ENCODE data around the gene ZNRF3.

ZNRF3 gene

GRCh38 chr22:28930357-28931007, 47.1 kb downstream of the ZNRF3 start:
- no peaks in the 10 kb centered on the region for H3K4me1 ChIP-seq (ENCODE audit: control insufficient read depth, insufficient read depth, low read length)
- H3K36me3 ChIP-seq (ENCODE audit: control insufficient read depth, insufficient read depth, low read length), result no peaks in the 10 kb centered on the region
- no peak overlapping the region for H3K27ac ChIP-seq (ENCODE audit: low read depth, low read length)
- no peak overlapping the region for H3K4me3 ChIP-seq (ENCODE audit: low read length)
- no peaks in the 10 kb centered on the region for H3K27me3 ChIP-seq (ENCODE audit: control insufficient read depth, insufficient read depth, low read length)
- H3K9ac ChIP-seq (ENCODE audit: low read length), result no peak overlapping the region

GRCh38 chr22:28931844-28932567, 48.6 kb downstream of the ZNRF3 start:
- H3K4me3 ChIP-seq (ENCODE audit: low read length), result no peak overlapping the region
- H3K36me3 ChIP-seq (ENCODE audit: control insufficient read depth, insufficient read depth, low read length), result no peaks in the 10 kb centered on the region
- H3K4me1 ChIP-seq (ENCODE audit: control insufficient read depth, insufficient read depth, low read length), result no peaks in the 10 kb centered on the region
- H3K27ac ChIP-seq (ENCODE audit: low read depth, low read length), result no peak overlapping the region
- no peak overlapping the region for H3K9ac ChIP-seq (ENCODE audit: low read length)
- no peaks in the 10 kb centered on the region for H3K27me3 ChIP-seq (ENCODE audit: control insufficient read depth, insufficient read depth, low read length)

- no peak overlapping the region for H3K27ac ChIP-seq (ENCODE audit: low read depth, low read length)
Observed at GRCh38 chr22:28933321-28933720, 49.9 kb downstream of the ZNRF3 start.

GRCh38 chr22:28934026-28934425, 50.7 kb downstream of the ZNRF3 start:
- H3K27me3 ChIP-seq (ENCODE audit: control insufficient read depth, insufficient read depth, low read length), result no peaks in the 10 kb centered on the region
- H3K36me3 ChIP-seq (ENCODE audit: control insufficient read depth, insufficient read depth, low read length), result no peaks in the 10 kb centered on the region
- no peak overlapping the region for H3K9ac ChIP-seq (ENCODE audit: low read length)
- no peak overlapping the region for H3K27ac ChIP-seq (ENCODE audit: low read depth, low read length)
- H3K4me3 ChIP-seq (ENCODE audit: low read length), result no peak overlapping the region
- H3K4me1 ChIP-seq (ENCODE audit: control insufficient read depth, insufficient read depth, low read length), result no peaks in the 10 kb centered on the region

More at GRCh38 chr22:28933321-28933720, 49.9 kb downstream of the ZNRF3 start:
- Histone ChIP-seq H3K27me3 (ENCODE audit: control insufficient read depth, insufficient read depth, low read length) (no peaks in the 10 kb centered on the region), H3K36me3 (ENCODE audit: control insufficient read depth, insufficient read depth, low read length) (no peaks in the 10 kb centered on the region), H3K4me1 (ENCODE audit: control insufficient read depth, insufficient read depth, low read length) (no peaks in the 10 kb centered on the region), H3K4me3 (ENCODE audit: low read length) (no peak overlapping the region), H3K9ac (ENCODE audit: low read length) (no peak overlapping the region)

GRCh38 chr22:28935140-28935539, 51.8 kb downstream of the ZNRF3 start:
- Histone ChIP-seq H3K36me3 (ENCODE audit: control insufficient read depth, insufficient read depth, low read length) (no peaks in the 10 kb centered on the region), H3K27ac (ENCODE audit: low read depth, low read length) (no peak overlapping the region), H3K9ac (ENCODE audit: low read length) (no peak overlapping the region), H3K27me3 (ENCODE audit: control insufficient read depth, insufficient read depth, low read length) (no peaks in the 10 kb centered on the region), H3K4me1 (ENCODE audit: control insufficient read depth, insufficient read depth, low read length) (peaks cover 2% of the 10 kb centered on the region), H3K4me3 (ENCODE audit: low read length) (no peak overlapping the region)

GRCh38 chr22:28935713-28936112, 52.3 kb downstream of the ZNRF3 start:
- H3K4me1 ChIP-seq (ENCODE audit: control insufficient read depth, insufficient read depth, low read length), result peaks cover 4% of the 10 kb centered on the region

GRCh38 chr22:28936200-28936599, 52.8 kb downstream of the ZNRF3 start:
- Histone ChIP-seq H3K27ac (ENCODE audit: low read depth, low read length) (no peak overlapping the region), H3K36me3 (ENCODE audit: control insufficient read depth, insufficient read depth, low read length) (no peaks in the 10 kb centered on the region), H3K27me3 (ENCODE audit: control insufficient read depth, insufficient read depth, low read length) (no peaks in the 10 kb centered on the region), H3K9ac (ENCODE audit: low read length) (no peak overlapping the region), H3K4me3 (ENCODE audit: low read length) (no peak overlapping the region), H3K4me1 (ENCODE audit: control insufficient read depth, insufficient read depth, low read length) (peaks cover 4% of the 10 kb centered on the region)

More at GRCh38 chr22:28935713-28936112, 52.3 kb downstream of the ZNRF3 start:
- Histone ChIP-seq H3K27ac (ENCODE audit: low read depth, low read length) (no peak overlapping the region), H3K27me3 (ENCODE audit: control insufficient read depth, insufficient read depth, low read length) (no peaks in the 10 kb centered on the region), H3K9ac (ENCODE audit: low read length) (no peak overlapping the region), H3K4me3 (ENCODE audit: low read length) (no peak overlapping the region), H3K36me3 (ENCODE audit: control insufficient read depth, insufficient read depth, low read length) (no peaks in the 10 kb centered on the region)

- Histone ChIP-seq H3K36me3 (ENCODE audit: control insufficient read depth, insufficient read depth, low read length) (no peaks in the 10 kb centered on the region), H3K27me3 (ENCODE audit: control insufficient read depth, insufficient read depth, low read length) (no peaks in the 10 kb centered on the region), H3K4me1 (ENCODE audit: control insufficient read depth, insufficient read depth, low read length) (peaks cover 4% of the 10 kb centered on the region), H3K4me3 (ENCODE audit: low read length) (no peak overlapping the region), H3K27ac (ENCODE audit: low read depth, low read length) (no peak overlapping the region), H3K9ac (ENCODE audit: low read length) (no peak overlapping the region)
Observed at GRCh38 chr22:28937206-28938025, 54.0 kb downstream of the ZNRF3 start.

GRCh38 chr22:28938286-28938833, 55.0 kb downstream of the ZNRF3 start:
- Histone ChIP-seq H3K27me3 (ENCODE audit: control insufficient read depth, insufficient read depth, low read length) (no peaks in the 10 kb centered on the region), H3K4me1 (ENCODE audit: control insufficient read depth, insufficient read depth, low read length) (peaks cover 4% of the 10 kb centered on the region), H3K9ac (ENCODE audit: low read length) (no peak overlapping the region), H3K36me3 (ENCODE audit: control insufficient read depth, insufficient read depth, low read length) (no peaks in the 10 kb centered on the region), H3K27ac (ENCODE audit: low read depth, low read length) (no peak overlapping the region), H3K4me3 (ENCODE audit: low read length) (no peak overlapping the region)

- no peak overlapping the region for H3K9ac ChIP-seq (ENCODE audit: low read length)
- no peak overlapping the region for H3K4me3 ChIP-seq (ENCODE audit: low read length)
- no peaks in the 10 kb centered on the region for H3K27me3 ChIP-seq (ENCODE audit: control insufficient read depth, insufficient read depth, low read length)
- no peak overlapping the region for H3K27ac ChIP-seq (ENCODE audit: low read depth, low read length)
- H3K4me1 ChIP-seq (ENCODE audit: control insufficient read depth, insufficient read depth, low read length), result peaks cover 4% of the 10 kb centered on the region
- no peaks in the 10 kb centered on the region for H3K36me3 ChIP-seq (ENCODE audit: control insufficient read depth, insufficient read depth, low read length)
Observed at GRCh38 chr22:28939394-28939793, 56.0 kb downstream of the ZNRF3 start.

GRCh38 chr22:28939932-28940331, 56.6 kb downstream of the ZNRF3 start:
- H3K4me3 ChIP-seq (ENCODE audit: low read length), result no peak overlapping the region
- H3K36me3 ChIP-seq (ENCODE audit: control insufficient read depth, insufficient read depth, low read length), result no peaks in the 10 kb centered on the region
- no peak overlapping the region for H3K9ac ChIP-seq (ENCODE audit: low read length)
- H3K4me1 ChIP-seq (ENCODE audit: control insufficient read depth, insufficient read depth, low read length), result peaks cover 4% of the 10 kb centered on the region
- H3K27me3 ChIP-seq (ENCODE audit: control insufficient read depth, insufficient read depth, low read length), result no peaks in the 10 kb centered on the region
- H3K27ac ChIP-seq (ENCODE audit: low read depth, low read length), result peak overlapping the region; percentile 10

- Histone ChIP-seq H3K36me3 (ENCODE audit: control insufficient read depth, insufficient read depth, low read length) (no peaks in the 10 kb centered on the region), H3K9ac (ENCODE audit: low read length) (no peak overlapping the region), H3K27ac (ENCODE audit: low read depth, low read length) (no peak overlapping the region), H3K27me3 (ENCODE audit: control insufficient read depth, insufficient read depth, low read length) (no peaks in the 10 kb centered on the region), H3K4me1 (ENCODE audit: control insufficient read depth, insufficient read depth, low read length) (peaks cover 4% of the 10 kb centered on the region), H3K4me3 (ENCODE audit: low read length) (no peak overlapping the region)
Observed at GRCh38 chr22:28940441-28940840, 57.1 kb downstream of the ZNRF3 start.
